HepG2 (cell line): ENCODE results near the gene NFYC.

Experiments
- CTCF ChIP-seq: sonication (generic); formaldehyde crosslinking; IDR thresholded peaks from 2 replicates; pipeline ENCODE4 v1.5.0; 2020; ENCODE audit warnings: mild to moderate bottlenecking, missing genetic modification reagents, moderate library complexity
- E2F1 ChIP-seq: sonication (generic); formaldehyde crosslinking; IDR thresholded peaks from 2 replicates; pipeline ENCODE4 v1.5.0; 2020; ENCODE audit warnings: missing genetic modification reagents
- EP300 ChIP-seq, 3 experiments: sonication (generic) in 1 of 3; formaldehyde crosslinking in 1 of 3; IDR thresholded peaks; 2 replicates each; pipeline versions ENCODE4 v1.5.1 to v1.6.1; 2011 to 2020; ENCODE audit warnings: low read depth in 2 of 3, low read length in 2 of 3, borderline replicate concordance in 1 of 3, improper control_type of control experiment in 1 of 3, mild to moderate bottlenecking in 1 of 3, missing genetic modification reagents in 1 of 3, moderate library complexity in 1 of 3
- GATAD1 ChIP-seq: IDR thresholded peaks from 2 replicates; pipeline ENCODE4 v1.6.1; 2016; ENCODE audit warnings: missing genetic modification reagents, missing compliant biosample characterization
- KAT7 ChIP-seq: IDR thresholded peaks from 2 replicates; pipeline ENCODE4 v1.6.1; 2018; ENCODE audit warnings: borderline replicate concordance, missing compliant biosample characterization
- PATZ1 ChIP-seq: sonication (generic); formaldehyde crosslinking; IDR thresholded peaks from 2 replicates; pipeline ENCODE4 v1.4.0; 2020; ENCODE audit warnings: missing genetic modification reagents
- POLR2AphosphoS5 ChIP-seq: IDR thresholded peaks from 2 replicates; pipeline ENCODE4 v1.6.1; 2012; ENCODE audit warnings: low read depth, low read length
- PRDM4 ChIP-seq: sonication (generic); formaldehyde crosslinking; IDR thresholded peaks from 2 replicates; pipeline ENCODE4 v1.9.0; 2021; ENCODE audit warnings: missing genetic modification reagents, borderline replicate concordance
- TRIM22 ChIP-seq: fragments of 450-650 bp; IDR thresholded peaks from 2 replicates; pipeline ENCODE4 v1.6.1; 2017
- ZBTB49 ChIP-seq: sonication (generic); formaldehyde crosslinking; IDR thresholded peaks from 2 replicates; pipeline ENCODE4 v1.4.0; 2020; ENCODE audit warnings: missing genetic modification reagents, borderline replicate concordance
- ZNF280D ChIP-seq: sonication (generic); formaldehyde crosslinking; IDR thresholded peaks from 2 replicates; pipeline ENCODE4 v1.5.1; 2020; ENCODE audit warnings: mild to moderate bottlenecking, missing genetic modification reagents
- ZNF446 ChIP-seq: sonication (generic); formaldehyde crosslinking; IDR thresholded peaks from 2 replicates; pipeline ENCODE4 v1.5.0; 2020; ENCODE audit warnings: mild to moderate bottlenecking, missing genetic modification reagents

GRCh38 chr1:40694353-40694874, 2.9 kb downstream of the NFYC start:
- no peak for TF ChIP-seq GATAD1 (CRISPR knock-in tag)
- TF ChIP-seq PATZ1 (CRISPR knock-in tag) = no peak
- no peak for TF ChIP-seq E2F1 (CRISPR knock-in tag)
- no peak for TF ChIP-seq CTCF (CRISPR knock-in tag)
- TF ChIP-seq POLR2AphosphoS5 = no peak
- no peak for TF ChIP-seq ZBTB49 (CRISPR knock-in tag)
- no peak for TF ChIP-seq EP300 (IDR thresholded peaks at IDR 0.05; ENCODE audit: low read depth in 2 of 2, low read length in 2 of 2)
- no peak for TF ChIP-seq EP300 (CRISPR knock-in tag; IDR thresholded peaks at IDR 0.05; ENCODE audit: borderline replicate concordance)
- no peak for TF ChIP-seq KAT7 (CRISPR knock-in tag)
- TF ChIP-seq ZNF280D (CRISPR knock-in tag) = no peak
- no peak for TF ChIP-seq TRIM22
- TF ChIP-seq PRDM4 (CRISPR knock-in tag) = no peak
- TF ChIP-seq ZNF446 (CRISPR knock-in tag) = no peak
